HG02852 (cell line): Measurements from ENCODE around the gene COL11A2.

Experiments used
- ATAC-seq: cut with Tn5 transposase; IDR thresholded peaks from one replicate; pipeline ENCODE4 v1.9.1; 2021; ENCODE audit warnings: mild to moderate bottlenecking, moderate library complexity; ENCODE audit not compliant: unreplicated experiment

COL11A2 gene

GRCh38 chr6:33206864-33207551, 14.7 kb upstream of the COL11A2 start:
- no peak for ATAC-seq

DNA sequence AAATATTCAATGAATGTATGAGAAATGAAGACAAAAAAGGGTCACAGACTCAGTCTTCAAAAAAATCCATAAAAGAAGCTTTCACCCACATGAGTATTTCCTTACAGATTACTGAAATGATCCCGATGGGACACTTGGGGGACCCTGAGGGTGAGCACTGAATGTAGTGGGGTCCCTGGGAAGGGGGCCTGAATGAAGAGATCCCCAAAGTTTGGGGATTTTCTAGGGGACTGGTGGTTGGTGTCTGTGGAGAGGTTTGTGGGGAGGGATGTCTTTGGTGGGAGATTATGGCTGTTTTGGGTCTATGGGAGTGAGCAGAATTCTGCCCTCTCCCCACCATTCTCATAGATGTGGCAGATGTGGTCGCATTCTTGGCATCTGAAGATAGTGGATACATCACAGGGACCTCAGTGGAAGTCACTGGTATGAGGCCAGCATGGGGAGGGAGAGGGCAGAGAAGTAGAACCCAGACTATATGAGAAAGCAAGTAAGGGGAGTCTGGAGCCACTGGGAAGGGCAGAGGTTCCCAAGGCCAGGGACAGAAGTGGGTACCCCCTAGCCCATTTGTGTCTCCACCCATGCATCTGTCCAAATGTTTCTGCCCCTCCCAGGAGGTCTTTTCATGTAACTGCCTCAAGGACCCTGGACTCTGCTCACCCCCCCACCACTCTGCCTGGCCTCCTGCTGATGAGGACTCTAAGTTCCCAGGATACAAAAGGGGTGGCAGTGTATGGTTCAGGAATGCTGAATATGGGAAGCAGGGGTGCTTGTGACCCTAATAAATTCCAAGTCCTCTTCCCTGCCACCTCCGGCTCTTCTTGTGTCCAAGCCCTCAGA, 14.0 kb upstream of the COL11A2 start:
- no peak for ATAC-seq

- no peak for ATAC-seq
Measured at GRCh38 chr6:33205191-33206026, 13.1 kb upstream of the COL11A2 start.

GRCh38 chr6:33204415-33205190, 12.3 kb upstream of the COL11A2 start, which contains the start of gene HSD17B8:
Gene HSD17B8, plus strand, starts transcription at chr6:33204655. Its CDS starts 14 bp downstream, at chr6:33204669.
- peak; percentile 53 for ATAC-seq

GRCh38 chr6:33204165-33204414, 11.8 kb upstream of the COL11A2 start:
- no peak for ATAC-seq

GRCh38 chr6:33203443-33204164, 11.3 kb upstream of the COL11A2 start:
- ATAC-seq: no peak

GRCh38 chr6:33202799-33203198, 10.5 kb upstream of the COL11A2 start:
- ATAC-seq: no peak

DNA sequence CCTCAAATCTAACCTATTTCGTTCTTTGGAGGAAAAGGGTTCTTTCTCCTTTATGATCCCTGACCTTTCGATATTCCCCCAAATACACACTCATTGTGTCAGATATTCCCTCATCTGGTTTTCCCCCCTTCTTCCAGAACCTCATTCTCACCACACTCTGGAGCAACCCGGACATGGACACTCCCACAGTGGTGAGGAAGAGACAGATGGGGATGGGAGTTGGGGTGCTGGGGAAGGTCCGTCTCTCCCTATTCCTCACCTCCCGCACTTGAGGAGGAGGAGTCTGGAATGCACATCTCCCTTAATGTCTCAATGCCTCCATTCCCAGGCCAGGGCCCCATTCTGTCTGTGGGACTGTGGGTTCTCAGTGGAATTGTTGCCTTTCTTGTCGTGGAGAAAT, 9.7 kb upstream of the COL11A2 start:
- no peak for ATAC-seq

- no peak for ATAC-seq
Measured at GRCh38 chr6:33201147-33201545, 8.9 kb upstream of the COL11A2 start.

- peak; percentile 52 for ATAC-seq
Measured at GRCh38 chr6:33200219-33201146, 8.2 kb upstream of the COL11A2 start, which contains the start of the genes RXRB and SLC39A7. Gene RXRB, minus strand, starts transcription at chr6:33200665. Its CDS starts 189 bp downstream, at chr6:33200476. Gene SLC39A7, plus strand, starts transcription at chr6:33200867. Its CDS starts 379 bp downstream, at chr6:33201246.

- peak; percentile 13 for ATAC-seq
Measured at GRCh38 chr6:33199687-33200218, 7.5 kb upstream of the COL11A2 start.

DNA sequence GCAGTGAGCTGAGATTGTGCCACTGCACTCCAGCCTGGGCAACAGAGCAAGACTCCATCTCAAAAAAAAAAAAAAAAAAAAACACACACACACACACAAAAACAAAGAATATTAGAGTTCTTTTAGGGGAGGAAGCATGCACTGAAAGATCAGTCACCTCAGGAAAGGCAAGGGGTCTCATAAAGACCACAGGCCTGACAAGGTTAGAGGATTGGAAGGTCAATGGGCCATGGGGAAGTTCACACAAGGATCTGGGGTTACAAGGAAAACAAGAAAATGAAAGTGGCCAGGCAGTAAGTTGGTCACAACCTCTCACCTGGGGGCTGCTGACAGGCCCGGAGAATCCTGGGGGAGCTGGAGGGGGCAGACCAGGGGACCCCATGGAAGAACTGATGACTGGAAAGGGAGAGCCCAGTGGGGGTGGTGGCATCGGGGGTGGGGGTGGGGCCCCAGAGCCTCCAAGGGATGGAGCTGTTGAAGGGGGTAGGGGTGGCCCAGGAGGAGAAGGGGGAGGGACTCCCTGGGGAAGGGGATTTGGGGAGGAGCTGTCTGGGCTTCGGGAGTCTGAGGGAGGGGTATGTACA, 6.7 kb upstream of the COL11A2 start:
- ATAC-seq: no peak

GRCh38 chr6:33198159-33198852, 6.0 kb upstream of the COL11A2 start:
- no peak for ATAC-seq

GRCh38 chr6:33197431-33198048, 5.3 kb upstream of the COL11A2 start:
- no peak for ATAC-seq

DNA sequence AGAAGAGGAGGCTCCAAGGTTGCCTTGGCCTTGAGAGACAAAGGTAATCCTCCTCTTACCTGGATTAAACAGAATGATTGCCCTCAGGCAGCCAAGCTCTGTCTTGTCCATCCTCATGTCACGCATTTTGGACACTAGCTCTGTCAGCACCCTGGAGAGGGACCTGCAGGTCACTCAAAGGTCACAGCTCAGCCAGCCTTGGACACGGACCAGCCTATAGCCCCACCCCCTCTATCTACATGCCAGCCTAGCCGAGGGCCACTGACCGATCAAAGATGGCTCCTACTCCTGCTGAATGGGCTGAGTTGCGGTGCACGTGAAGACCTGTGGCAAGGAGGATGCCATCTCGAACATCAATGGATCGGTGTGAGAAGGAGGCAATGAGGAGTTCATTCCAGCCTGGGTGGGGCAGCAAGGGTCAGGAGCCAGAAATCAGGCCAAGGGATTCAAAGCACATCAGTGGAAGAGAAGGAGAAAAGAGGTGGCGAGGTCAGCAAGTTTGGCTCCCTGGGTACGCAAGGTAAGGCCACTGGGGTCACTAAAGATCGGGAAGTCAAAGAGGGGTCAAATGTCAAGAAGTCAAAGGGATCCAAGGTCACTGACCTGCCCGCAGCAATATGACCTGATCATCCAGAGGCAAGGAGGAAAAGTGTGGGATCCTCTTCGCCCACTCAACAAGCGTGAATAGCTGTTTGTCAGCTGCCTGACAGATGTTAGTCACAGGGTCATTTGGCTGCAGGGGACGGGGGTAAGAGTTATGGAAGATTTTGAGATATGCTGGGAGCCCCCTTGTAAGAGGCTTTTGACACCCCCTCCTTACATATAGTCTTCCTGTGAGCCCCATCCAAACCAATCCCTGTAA, 3.3 kb upstream of the COL11A2 start:
- no peak for ATAC-seq

- no peak for ATAC-seq
Measured at GRCh38 chr6:33194431-33194979, 2.2 kb upstream of the COL11A2 start.
